Activated CD8-positive, alpha-beta T cell treated with anti-CD3 and anti-CD28 coated beads for 36 hours (primary cell): ENCODE results near the gene BFSP2. TPM values are rescaled to one million over a fixed set of nuclear protein-coding genes. Genes with fewer than 3 reads are reported as not detected.

Experiments
- ATAC-seq: fragments of 200-7000 bp; cut with Tn5 transposase; one replicate; pipeline ENCODE4 v1.10.0; 2021; ENCODE audit warnings: mild to moderate bottlenecking, moderate library complexity
- CTCF ChIA-PET: fragments of 350-600 bp; sonication (Branson Sonifier 250); formaldehyde crosslinking; loops from one replicate; lab custom pipeline; 2021; ENCODE audit warnings: antibody characterized with exemption; lab: Charles Lee
- POLR2A ChIA-PET: fragments of 350-600 bp; sonication (Branson Sonifier 250); formaldehyde crosslinking; loops from one replicate; lab custom pipeline; 2021; ENCODE audit warnings: antibody characterized with exemption; lab: Charles Lee
- DNase-seq: peaks from one replicate; pipeline ENCODE4 v3.0.0-alpha.2; 2020
- H3K27ac Mint-ChIP-seq: one replicate; pipeline ENCODE4 v1.8.0; 2021; ENCODE audit warnings: mild to moderate bottlenecking, mixed read lengths
- H3K27me3 Mint-ChIP-seq: one replicate; pipeline ENCODE4 v1.8.0; 2021; ENCODE audit warnings: mixed read lengths
- H3K36me3 Mint-ChIP-seq: one replicate; pipeline ENCODE4 v1.8.0; 2021; ENCODE audit warnings: low read depth, mixed read lengths
- H3K4me1 Mint-ChIP-seq: one replicate; pipeline ENCODE4 v1.8.0; 2021; ENCODE audit warnings: low read depth, mixed read lengths
- H3K4me3 Mint-ChIP-seq: one replicate; pipeline ENCODE4 v1.8.0; 2021; ENCODE audit warnings: mild to moderate bottlenecking, moderate library complexity, mixed read lengths
- H3K9me3 Mint-ChIP-seq: one replicate; pipeline ENCODE4 v1.8.0; 2021; ENCODE audit warnings: mixed read lengths
- CTCF ChIP-seq: fragments of 200-600 bp; IDR thresholded peaks from one replicate; pipeline ENCODE4 v1.8.0; 2022; ENCODE audit warnings: antibody characterized with exemption, mild to moderate bottlenecking
- intact Hi-C: fragments of 100-400 bp; cut with micrococcal nuclease; formaldehyde crosslinking; loops from one replicate; pipeline ENCODE4 v1.10.0; 2022
- total RNA-seq, 2 experiments: library from RNA; stranded (reverse); gene quantifications; one replicate each; pipeline ENCODE4 v1.2.3, GENCODE V29; 2021

BFSP2 gene
- total RNA-seq, 2 experiments from 2014 or later, result 0.51 to 1.1 TPM

DNA sequence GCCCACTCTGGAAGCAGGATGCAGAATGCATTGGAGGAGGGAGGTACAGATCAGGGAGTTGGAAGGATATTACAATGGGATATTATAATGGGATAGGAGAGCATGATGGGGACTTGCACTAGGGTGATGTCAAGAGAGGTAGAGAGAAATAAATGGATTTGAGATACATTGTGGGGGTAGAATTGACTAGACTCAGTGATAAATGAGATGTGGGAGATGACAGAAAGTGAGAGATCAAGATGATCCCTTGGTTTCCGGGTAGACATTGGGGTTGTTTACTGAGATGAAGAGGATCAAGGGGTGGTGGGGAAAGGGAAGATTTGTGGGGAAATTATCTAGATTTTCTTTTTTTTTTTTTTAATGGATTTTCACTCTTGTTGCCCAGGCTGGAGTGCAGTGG is 42.7 kb downstream of the BFSP2 start:
- DNase-seq (no peak), ATAC-seq (peak; percentile 29)
- peaks cover 4% of the 10 kb centered on the region for H3K36me3 Mint-ChIP-seq
- H3K9me3 Mint-ChIP-seq, result peaks cover 5% of the 10 kb centered on the region
- no peak for TF ChIP-seq CTCF
- H3K27ac Mint-ChIP-seq, result peak overlapping the region; percentile 80
- POLR2A ChIA-PET, result interaction anchor here (0.6 to 1.3 kb wide), 2 partner anchors 59 to 133 kb away, joined by 3 read pairs; no protein-coding TSS in a partner anchor
- H3K4me1 Mint-ChIP-seq, result peaks cover 28% of the 10 kb centered on the region
- intact Hi-C loops, result loop anchor here (5.0 kb wide), 1 partner anchor 135 kb away; no protein-coding TSS in a partner anchor
- H3K4me3 Mint-ChIP-seq, result peak overlapping the region; percentile 69
- CTCF ChIA-PET, result interaction anchor here (1.6 kb wide), 2 partner anchors 18 to 136 kb away, joined by 4 to 6 read pairs; no protein-coding TSS in a partner anchor
- no peaks in the 10 kb centered on the region for H3K27me3 Mint-ChIP-seq

- DNase-seq (no peak), ATAC-seq (peak; percentile 25)
- peak; percentile 21 for TF ChIP-seq CTCF
- Mint-ChIP-seq H3K36me3 (peaks cover 4% of the 10 kb centered on the region), H3K4me1 (peaks cover 36% of the 10 kb centered on the region), H3K27me3 (no peaks in the 10 kb centered on the region), H3K27ac (peak overlapping the region; percentile 44), H3K4me3 (no peak overlapping the region), H3K9me3 (peaks cover 5% of the 10 kb centered on the region)
- intact Hi-C loops, result loop anchor here (5.0 kb wide), 1 partner anchor 133 kb away; no protein-coding TSS in a partner anchor
- ChIA-PET POLR2A (interaction anchor here (0.6 to 1.3 kb wide), 2 partner anchors 131 to 444 kb away, joined by 3 read pairs; no protein-coding TSS in a partner anchor), CTCF (interaction anchor here (0.9 to 1.6 kb wide), 3 partner anchors 20 to 144 kb away, joined by 3 to 6 read pairs (median 4); no protein-coding TSS in a partner anchor)
These were observed 44.0 kb downstream of the BFSP2 start for GRCh38 chr3:133443649-133444422.

DNA sequence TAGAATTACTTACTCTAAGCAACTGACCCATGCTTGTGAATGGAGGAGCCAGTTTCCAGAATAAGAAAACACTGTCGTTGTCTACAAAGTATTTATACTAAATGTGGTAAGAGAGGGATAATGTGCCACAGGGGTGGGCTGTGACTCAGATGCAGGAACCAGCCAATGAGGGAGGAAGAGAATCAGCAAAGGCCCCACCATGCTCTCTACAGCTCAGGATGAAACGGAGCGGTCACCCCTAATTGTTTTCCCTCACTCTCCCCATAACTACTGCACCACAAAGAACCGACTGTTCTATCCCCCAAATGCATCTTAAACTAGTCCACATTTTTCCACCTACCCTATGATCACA is 44.5 kb downstream of the BFSP2 start:
- no peak overlapping the region for H3K4me3 Mint-ChIP-seq
- H3K9me3 Mint-ChIP-seq, result peaks cover 4% of the 10 kb centered on the region
- ATAC-seq (no peak), DNase-seq (no peak)
- no peaks in the 10 kb centered on the region for H3K27me3 Mint-ChIP-seq
- peaks cover 41% of the 10 kb centered on the region for H3K4me1 Mint-ChIP-seq
- CTCF ChIA-PET, result interaction anchor here (1.6 kb wide), 1 partner anchor 134 kb away, joined by 4 read pairs; no protein-coding TSS in a partner anchor
- intact Hi-C loops, result loop anchor here (5.0 kb wide), 1 partner anchor 133 kb away; no protein-coding TSS in a partner anchor
- no peak for TF ChIP-seq CTCF
- H3K27ac Mint-ChIP-seq, result no peak overlapping the region
- POLR2A ChIA-PET, result no interaction called here
- peaks cover 4% of the 10 kb centered on the region for H3K36me3 Mint-ChIP-seq

DNA sequence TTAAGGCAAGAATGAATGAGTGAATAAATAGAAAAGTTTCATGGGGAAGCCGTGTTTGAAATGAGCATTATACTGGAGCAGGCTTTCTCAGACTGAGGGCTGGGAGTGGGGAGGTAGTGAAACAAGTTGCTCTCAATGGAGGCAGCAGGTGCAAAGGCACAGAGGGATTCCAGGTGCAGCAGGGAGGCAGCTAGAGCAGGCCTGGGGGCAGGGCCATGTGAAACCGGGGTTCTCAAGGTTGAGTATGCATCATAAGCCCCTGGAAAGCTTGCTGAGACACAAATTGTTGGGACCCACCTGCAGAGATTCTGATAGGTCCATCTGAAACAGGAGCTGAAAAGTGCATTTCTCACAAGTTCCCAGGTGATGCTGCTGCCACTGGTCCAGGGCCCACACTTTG is 45.3 kb downstream of the BFSP2 start:
- intact Hi-C loops, result loop anchor here (5.0 kb wide), 1 partner anchor 47 kb away; no protein-coding TSS in a partner anchor
- DNase-seq (no peak), ATAC-seq (no peak)
- POLR2A ChIA-PET, result interaction anchor here (1.1 kb wide), 1 partner anchor 12 kb away, joined by 5 read pairs; no protein-coding TSS in a partner anchor
- Mint-ChIP-seq H3K27ac (no peak overlapping the region), H3K4me1 (peaks cover 44% of the 10 kb centered on the region), H3K4me3 (no peak overlapping the region), H3K27me3 (no peaks in the 10 kb centered on the region), H3K36me3 (no peaks in the 10 kb centered on the region), H3K9me3 (no peaks in the 10 kb centered on the region)
- CTCF ChIA-PET, result interaction anchor here (1.0 to 1.7 kb wide), 2 partner anchors 9 to 128 kb away, joined by 3 read pairs; partner anchors contain the start of gene CDV3
- TF ChIP-seq CTCF, result no peak
